ENCODE data around the gene RSPO1. TPM values are rescaled to one million over a fixed set of nuclear protein-coding genes. Genes with fewer than 3 reads are reported as not detected.

Gene RSPO1
- total and polyA plus RNA-seq, 11 donors = 13.2 TPM; not detected in 10

DNA sequence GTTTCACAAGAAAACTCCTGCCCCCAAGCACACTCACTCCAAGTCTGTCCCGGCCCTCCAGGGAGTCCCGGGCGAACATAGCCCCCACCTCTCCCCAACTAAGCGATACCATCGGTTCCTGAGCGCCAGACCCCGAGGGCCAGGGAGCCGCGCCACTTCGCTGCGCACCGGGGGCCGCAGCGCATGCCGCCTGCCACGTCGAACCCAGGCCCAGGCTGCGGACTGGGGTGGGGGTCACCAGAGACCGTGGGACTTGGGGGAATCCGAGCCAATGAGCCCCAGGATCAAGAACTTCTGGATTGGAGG, 801 bp downstream of the RSPO1 start:
- no peaks in the 10 kb centered on the region for H3K36me3 ChIP-seq
- peaks cover 0 to 18% (median 0%) of the 10 kb centered on the region in 12 donors for H3K4me1 ChIP-seq
- ATAC-seq (no peak), DNase-seq (peak in 1 of 5 donors; percentile 36)
- 2 to 3% (median 2%) methylated on average over 13 to 20 of the region's 20 CpGs for WGBS, 4 donors
- TF ChIP-seq POLR2A (IDR thresholded peaks at IDR 0.05) = no peak
- TF ChIP-seq, protein P1, sequence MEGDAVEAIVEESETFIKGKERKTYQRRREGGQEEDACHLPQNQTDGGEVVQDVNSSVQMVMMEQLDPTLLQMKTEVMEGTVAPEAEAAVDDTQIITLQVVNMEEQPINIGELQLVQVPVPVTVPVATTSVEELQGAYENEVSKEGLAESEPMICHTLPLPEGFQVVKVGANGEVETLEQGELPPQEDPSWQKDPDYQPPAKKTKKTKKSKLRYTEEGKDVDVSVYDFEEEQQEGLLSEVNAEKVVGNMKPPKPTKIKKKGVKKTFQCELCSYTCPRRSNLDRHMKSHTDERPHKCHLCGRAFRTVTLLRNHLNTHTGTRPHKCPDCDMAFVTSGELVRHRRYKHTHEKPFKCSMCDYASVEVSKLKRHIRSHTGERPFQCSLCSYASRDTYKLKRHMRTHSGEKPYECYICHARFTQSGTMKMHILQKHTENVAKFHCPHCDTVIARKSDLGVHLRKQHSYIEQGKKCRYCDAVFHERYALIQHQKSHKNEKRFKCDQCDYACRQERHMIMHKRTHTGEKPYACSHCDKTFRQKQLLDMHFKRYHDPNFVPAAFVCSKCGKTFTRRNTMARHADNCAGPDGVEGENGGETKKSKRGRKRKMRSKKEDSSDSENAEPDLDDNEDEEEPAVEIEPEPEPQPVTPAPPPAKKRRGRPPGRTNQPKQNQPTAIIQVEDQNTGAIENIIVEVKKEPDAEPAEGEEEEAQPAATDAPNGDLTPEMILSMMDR (IDR thresholded peaks at IDR 0.05) = no peak
- no peak overlapping the region for H3K27ac ChIP-seq
- peaks cover 42 to 99% (median 68%) of the 10 kb centered on the region in 9 donors for H3K27me3 ChIP-seq
- H3K9me3 ChIP-seq = no peaks in the 10 kb centered on the region
- intact Hi-C loops (cut with DNase I) = no loop called here
- peak overlapping the region in 2 of 12 donors; percentile 36 to 39 for H3K4me3 ChIP-seq

DNA sequence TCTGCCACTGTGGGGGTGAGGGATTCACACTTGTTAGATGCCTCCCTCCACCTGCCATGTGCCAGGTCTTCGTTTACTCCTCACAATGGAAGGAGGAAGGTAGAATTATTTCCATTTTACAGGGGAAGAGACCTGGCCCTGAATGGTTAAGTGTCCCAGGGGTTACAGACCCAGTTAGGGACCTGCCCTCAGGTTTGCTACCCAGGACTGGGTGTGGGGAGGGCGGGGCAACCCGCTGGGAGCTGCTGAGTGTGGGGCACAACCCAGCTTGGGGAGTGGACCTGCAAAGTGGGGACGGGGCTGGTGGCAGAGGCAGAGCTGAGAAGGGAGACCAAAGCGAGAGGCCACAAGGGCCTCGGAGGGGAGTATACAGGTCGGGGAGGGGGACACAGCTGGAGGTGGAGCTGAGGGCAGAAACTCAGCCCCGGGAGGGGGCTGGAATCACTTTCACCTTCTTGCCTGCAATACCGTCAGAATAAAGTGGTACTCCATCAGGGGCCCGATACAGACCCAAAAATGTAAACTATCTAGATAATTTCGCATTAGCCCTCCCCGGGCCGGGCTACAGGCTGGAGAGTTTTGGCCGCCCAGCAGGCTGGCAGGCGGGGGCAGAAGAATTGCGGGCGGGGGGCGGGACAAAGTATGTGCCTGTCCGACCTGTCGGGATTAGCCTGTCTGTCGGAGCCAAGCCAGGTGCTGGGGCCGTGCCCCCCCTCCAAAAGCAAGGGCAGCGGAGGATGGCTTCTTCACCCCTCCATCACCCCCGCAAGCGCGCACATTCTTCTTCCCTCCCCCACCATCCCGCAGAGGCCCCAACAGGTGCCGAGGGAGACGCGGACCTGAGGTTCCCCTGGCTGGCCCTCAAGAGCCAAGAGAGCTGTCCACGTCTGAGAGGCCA, 1.4 kb downstream of the RSPO1 start:
- Histone ChIP-seq H3K4me1 (peaks cover 0 to 18% (median 0%) of the 10 kb centered on the region in 12 donors), H3K27ac (no peak overlapping the region), H3K27me3 (peaks cover 42 to 100% (median 74%) of the 10 kb centered on the region in 9 donors), H3K9me3 (no peaks in the 10 kb centered on the region), H3K4me3 (peak overlapping the region in 1 of 12 donors; percentile 36), H3K36me3 (no peaks in the 10 kb centered on the region)
- peak in 1 of 5 donors; percentile 40 for DNase-seq
- TF ChIP-seq POLR2A (IDR thresholded peaks at IDR 0.05) = no peak
- TF ChIP-seq, protein P1 (IDR thresholded peaks at IDR 0.05) = no peak
- 2 to 4% (median 4%) methylated on average over 24 to 31 of the region's 31 CpGs for WGBS, 4 donors
- no peak for ATAC-seq
- intact Hi-C loops (cut with DNase I) = no loop called here

DNA sequence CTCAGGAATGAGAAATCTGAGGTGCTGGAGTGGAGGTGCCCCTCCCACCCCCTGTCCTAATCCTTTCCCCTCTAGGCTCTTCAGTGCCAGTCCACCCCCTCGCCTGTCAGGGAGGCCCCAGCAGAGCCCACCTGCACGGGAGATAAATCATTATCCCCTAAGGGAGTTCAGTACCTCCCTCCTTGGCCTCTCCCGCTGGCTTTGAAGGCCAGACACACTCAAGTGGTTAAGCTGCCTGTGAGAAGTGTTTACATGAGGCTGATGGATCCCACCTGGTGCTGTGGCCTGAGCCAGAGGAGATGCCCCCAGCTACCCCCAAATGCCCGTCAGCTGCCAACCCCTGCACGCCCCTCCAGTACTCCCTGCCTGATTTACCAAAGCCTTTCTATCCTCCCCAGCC, 3.7 kb downstream of the RSPO1 start:
- no peak for ATAC-seq
- H3K27me3 ChIP-seq = peaks cover 35 to 100% (median 78%) of the 10 kb centered on the region in 9 donors

More for the DNA sequence above, 3.7 kb downstream of the RSPO1 start:
- intact Hi-C loops (cut with DNase I) = no loop called here
- Histone ChIP-seq H3K4me1 (peaks cover 0 to 18% (median 0%) of the 10 kb centered on the region in 12 donors), H3K4me3 (no peak overlapping the region), H3K36me3 (no peaks in the 10 kb centered on the region), H3K27ac (no peak overlapping the region), H3K9me3 (no peaks in the 10 kb centered on the region)
- 20 to 33% (median 26%) methylated on average over 5 of the region's 5 CpGs for WGBS, 4 donors
- no peak for DNase-seq
- TF ChIP-seq, protein P1 (IDR thresholded peaks at IDR 0.05) = no peak
- no peak for TF ChIP-seq POLR2A (IDR thresholded peaks at IDR 0.05)
